GM12878 (cell line): ENCODE data around the gene TXN2. TPM values are rescaled to one million over a fixed set of nuclear protein-coding genes. Genes with fewer than 3 reads are reported as not detected.

Source experiments
- ATAC-seq: fragments of 200-7000 bp; cut with Tn5 transposase; 3 replicates; pipeline ENCODE4 v1.9.1; 2020; ENCODE audit warnings: mild to moderate bottlenecking, moderate library complexity
- BruUV-seq: library from RNA; stranded (reverse); fragments of 400-500 nt; replicated peaks from 2 replicates; lab custom pipeline; 2021; lab: Mats Ljungman, UMichigan
- CTCF ChIA-PET: fragments of 300-600 bp; sonication (Branson Sonifier 250); formaldehyde crosslinking; extraction: SDS; loops from one replicate; lab custom pipeline; 2021; ENCODE audit warnings: inconsistent platforms; lab: Yijun Ruan, JAX
- POLR2A ChIA-PET: fragments of 350-600 bp; formaldehyde crosslinking; extraction: SDS; loops from one replicate; lab custom pipeline; 2021; ENCODE audit warnings: inconsistent platforms; lab: Charles Lee
- RAD21 ChIA-PET: fragments of 300-600 bp; sonication (Branson Sonifier 250); formaldehyde crosslinking; loops from one replicate; lab custom pipeline; 2023; ENCODE audit warnings: antibody characterized with exemption; ENCODE audit not compliant: unreplicated experiment; lab: Charles Lee
- SMC1A ChIA-PET: fragments of 300-600 bp; sonication (Branson Sonifier 250); formaldehyde crosslinking; loops from one replicate; lab custom pipeline; 2023; ENCODE audit not compliant: unreplicated experiment, uncharacterized antibody; lab: Charles Lee
- DNase-seq: peaks from one replicate; pipeline ENCODE4 v3.0.0-alpha.2; 2011; ENCODE audit warnings: low read depth, low spot score
- FAIRE-seq: peaks from 3 replicates; lab custom pipeline; 2011; peaks lifted over from hg19 to GRCh38; lab: Jason Lieb, UNC
- H2AFZ ChIP-seq: 2 replicates; pipeline ENCODE4 v1.6.0; 2011; ENCODE audit warnings: low read depth, low read length, control low read depth; ENCODE audit not compliant: control insufficient read depth
- H3K27ac ChIP-seq: 2 replicates; pipeline ENCODE4 v1.5.1; 2011; ENCODE audit warnings: control low read depth; ENCODE audit not compliant: control insufficient read depth, insufficient read depth
- H3K27me3 ChIP-seq, 2 experiments: replicated peaks in 1 of 2; 2 replicates each; pipeline versions ENCODE4 v1.6.0 to v1.6.1; 2011; ENCODE audit warnings: low read length in 1 of 2; ENCODE audit not compliant: control insufficient read depth in 2 of 2, insufficient read depth in 2 of 2
- H3K36me3 ChIP-seq, 2 experiments: 2 replicates each; pipeline ENCODE4 v1.5.1; 2011; ENCODE audit warnings: low read length in 1 of 2; ENCODE audit not compliant: control insufficient read depth in 2 of 2, insufficient read depth in 2 of 2
- H3K4me1 ChIP-seq: 2 replicates; pipeline ENCODE4 v1.6.1; 2011; ENCODE audit warnings: mild to moderate bottlenecking, low read length, moderate library complexity, mixed read lengths; ENCODE audit not compliant: control insufficient read depth, insufficient read depth
- H3K4me2 ChIP-seq: 2 replicates; pipeline ENCODE4 v1.6.0; 2011; ENCODE audit warnings: control low read depth; ENCODE audit not compliant: control insufficient read depth, insufficient read depth
- H3K4me3 ChIP-seq: fragments of 200-600 bp; sonication (generic); 2 replicates; pipeline ENCODE4 v1.5.1; 2016
- H3K79me2 ChIP-seq: 2 replicates; pipeline ENCODE4 v1.6.0; 2011; ENCODE audit warnings: low read length; ENCODE audit not compliant: control insufficient read depth, insufficient read depth
- H3K9ac ChIP-seq: 2 replicates; pipeline ENCODE4 v1.8.0; 2011; ENCODE audit warnings: low read length, control low read depth, mixed read lengths; ENCODE audit not compliant: control insufficient read depth, insufficient read depth
- H3K9me3 ChIP-seq: replicated peaks from 3 replicates; pipeline ENCODE4 v1.5.1; 2011; ENCODE audit warnings: mild to moderate bottlenecking, low read length; ENCODE audit not compliant: control insufficient read depth, insufficient read depth
- H4K20me1 ChIP-seq: 2 replicates; pipeline ENCODE4 v1.6.0; 2011; ENCODE audit not compliant: control insufficient read depth, insufficient read depth
- SREBF1 ChIP-seq: IDR thresholded peaks from 2 replicates; pipeline ENCODE4 v1.6.1; 2012; ENCODE audit warnings: mild to moderate bottlenecking, low read length
- TCF12 ChIP-seq: IDR thresholded peaks from 2 replicates; pipeline ENCODE4 v1.6.1; 2011; ENCODE audit warnings: low read depth, mild to moderate bottlenecking, low read length
- TCF3 ChIP-seq: IDR thresholded peaks from 2 replicates; pipeline ENCODE4 v1.6.1; 2012; ENCODE audit warnings: low read depth, mild to moderate bottlenecking, low read length, borderline replicate concordance; ENCODE audit not compliant: insufficient read depth
- WGBS: methylation state at CpG from one replicate; pipeline ENCODE4 v1.1.6; 2016; ENCODE audit warnings: low lambda C conversion rate; ENCODE audit not compliant: insufficient replicate concordance, insufficient coverage; ENCODE audit errors: missing lambda C conversion rate; 5-methylcytosine and 5-hydroxymethylcytosine counted together
- in situ Hi-C: fragments of 300-500 bp; cut with MboI; formaldehyde crosslinking; loops from 9 replicates; pipeline ENCODE4 v1.14.3; 2018; ENCODE audit warnings: mixed read lengths
- intact Hi-C: fragments of 100-400 bp; cut with micrococcal nuclease; formaldehyde crosslinking; loops from one replicate; pipeline ENCODE4 v1.14.2; 2022; ENCODE audit not compliant: unreplicated experiment
- polyA plus RNA-seq, 11 experiments: library from polyadenylated mRNA; depleted of rRNA in 4 of 11; unstranded in 6 of 11; stranded (reverse) in 5 of 11; fragments of >200 nt; fragmentation: Nextera tagmentation in 4 of 11; fragmentation: Illumina TruSeq in 1 of 11; extraction: Ambion mirVana in 4 of 11; extraction: Trizol in 1 of 11; gene quantifications; 1 replicate in 1 of 11; 2 replicates in 10 of 11; pipeline versions ENCODE4 v1.2.1 to v1.2.3, GENCODE V29; 2011 to 2016; ENCODE audit warnings: inconsistent platforms in 2 of 11, missing spikeins in 2 of 11, low read depth in 1 of 11
- total RNA-seq, 4 experiments: library from RNA; depleted of rRNA in 3 of 4; stranded (reverse); fragments of >200 nt in 3 of 4; fragmentation: Illumina TruSeq in 1 of 4; extraction: Trizol in 1 of 4; gene quantifications; 2 replicates each; pipeline versions ENCODE4 v1.2.1 to v1.2.3, GENCODE V29; 2013 to 2021

The TXN2 gene
- total and polyA plus RNA-seq, 10 of the 15 experiments (the other 5 are each of a cell fraction or from before 2014, with no cell fraction given), result 70.2 to 350 (median 183) TPM

DNA sequence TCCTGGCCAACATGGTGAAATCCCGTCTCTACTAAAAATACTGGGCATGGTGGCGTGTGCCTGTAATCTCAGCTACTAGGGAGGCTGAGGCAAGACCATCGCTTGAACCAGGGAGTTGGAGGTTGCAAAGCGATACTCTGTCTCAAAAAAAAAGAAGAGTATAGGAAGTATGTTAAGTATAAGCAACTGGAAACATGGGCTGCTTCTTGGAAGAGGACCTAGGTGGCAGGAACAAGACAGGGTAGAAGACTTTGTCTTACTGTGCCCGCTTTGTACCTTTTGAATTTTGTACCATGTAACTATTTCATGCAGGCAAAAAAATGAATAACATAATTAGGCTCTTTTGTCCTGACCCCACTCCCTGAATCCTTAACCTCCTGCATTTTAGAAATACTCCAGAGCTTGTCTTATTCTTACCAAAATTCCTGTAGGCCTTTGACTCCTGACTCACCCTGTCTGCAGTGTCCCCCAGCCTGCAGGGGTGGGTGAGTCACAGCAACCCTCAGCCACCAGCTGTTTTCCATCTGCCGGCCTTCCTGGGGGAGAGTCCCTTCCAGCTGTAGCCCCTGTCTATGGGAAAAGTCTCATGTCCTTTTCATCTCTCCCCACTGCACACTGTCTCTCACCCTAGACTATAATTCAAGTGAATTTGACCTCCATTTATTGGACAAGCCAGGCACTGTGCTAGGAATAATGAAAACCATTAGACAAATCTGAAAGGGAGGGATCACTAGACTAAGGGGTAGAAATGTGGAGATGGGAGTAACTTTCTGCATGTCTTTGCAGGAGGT lies 41.8 kb downstream of the TXN2 start:
- ATAC-seq (no peak), FAIRE-seq (no peak), DNase-seq (no peak)
- CTCF ChIA-PET, result interaction anchor here (1.4 kb wide), 1 partner anchor 46 kb away, joined by 4 read pairs; no protein-coding TSS in a partner anchor
- POLR2A ChIA-PET, result no interaction called here
- SMC1A ChIA-PET, result no interaction called here
- WGBS, result 78% methylated on average over 6 of the region's 6 CpGs
- Histone ChIP-seq H2AFZ (no peak overlapping the region), H3K9ac (no peak overlapping the region), H4K20me1 (no peaks in the 10 kb centered on the region), H3K36me3 (no peaks in the 10 kb centered on the region), H3K4me2 (no peak overlapping the region), H3K9me3 (no peaks in the 10 kb centered on the region), H3K79me2 (no peaks in the 10 kb centered on the region), H3K4me1 (peaks cover 20% of the 10 kb centered on the region), H3K27me3 (no peaks in the 10 kb centered on the region), H3K4me3 (no peak overlapping the region), H3K27ac (no peak overlapping the region)
- no TSS peak for BruUV-seq
- intact Hi-C loops, result no loop called here
- RAD21 ChIA-PET, result no interaction called here
- in situ Hi-C loops, result no loop called here
- TF ChIP-seq TCF12, result 0 out of 2 replicates have a peak, but pooled peaks have one; percentile 37
- no peak for TF ChIP-seq SREBF1
- 0 out of 2 replicates have a peak, but pooled peaks have one; percentile 21 for TF ChIP-seq TCF3
